ENCODE results near the gene INHA. TPM values are rescaled to one million over a fixed set of nuclear protein-coding genes. Genes with fewer than 3 reads are reported as not detected.

Gene INHA
- total RNA-seq, 1 donor from 2014 or later: not detected

DNA sequence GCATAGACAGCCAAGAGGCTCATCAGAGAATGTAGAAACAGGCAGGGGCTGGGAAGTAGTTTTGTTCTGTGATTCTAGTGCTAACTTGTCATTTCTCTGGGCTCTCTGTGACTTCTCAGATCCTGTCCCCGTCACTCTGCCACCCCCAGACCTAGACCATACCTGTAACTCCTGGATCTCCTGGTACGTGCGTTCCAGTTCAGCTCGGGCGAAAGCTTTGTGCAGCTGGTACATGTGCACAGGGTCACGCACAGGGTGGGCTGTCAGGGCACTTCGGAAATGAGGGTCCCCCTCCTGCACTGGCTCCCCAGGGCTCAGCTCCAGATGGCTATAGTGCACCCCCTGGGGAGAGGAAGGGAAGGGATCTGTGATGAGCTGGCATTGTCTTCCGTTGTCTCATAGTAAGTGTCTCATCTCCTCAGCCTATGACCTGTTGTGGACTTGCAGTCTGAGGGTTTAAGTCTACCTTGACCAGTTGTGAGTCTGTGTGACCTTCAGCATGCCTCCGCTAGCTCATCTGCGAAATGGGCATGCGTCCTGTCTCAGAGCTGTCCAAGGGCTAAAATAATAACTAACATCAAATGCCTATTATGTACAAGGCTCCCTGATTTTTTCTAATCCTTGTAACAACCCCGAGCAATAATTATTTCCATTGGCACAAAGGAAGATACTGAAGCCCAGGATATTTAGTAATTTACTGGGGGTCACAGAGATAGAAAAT lies 31.2 kb upstream of the INHA start:
- Mint-ChIP-seq H3K27ac (ENCODE audit: unreplicated experiment) (peak overlapping the region; percentile 61), H3K27me3 (ENCODE audit: unreplicated experiment) (peaks cover 24% of the 10 kb centered on the region), H3K36me3 (ENCODE audit: low read depth, unreplicated experiment) (peaks cover 11% of the 10 kb centered on the region), H3K4me1 (ENCODE audit: unreplicated experiment) (peaks cover 29% of the 10 kb centered on the region), H3K4me3 (ENCODE audit: unreplicated experiment) (peak overlapping the region; percentile 9), H3K9me3 (ENCODE audit: unreplicated experiment) (no peaks in the 10 kb centered on the region)
- DNase-seq (ENCODE audit: low spot score): no peak
- TF ChIP-seq, protein P1, sequence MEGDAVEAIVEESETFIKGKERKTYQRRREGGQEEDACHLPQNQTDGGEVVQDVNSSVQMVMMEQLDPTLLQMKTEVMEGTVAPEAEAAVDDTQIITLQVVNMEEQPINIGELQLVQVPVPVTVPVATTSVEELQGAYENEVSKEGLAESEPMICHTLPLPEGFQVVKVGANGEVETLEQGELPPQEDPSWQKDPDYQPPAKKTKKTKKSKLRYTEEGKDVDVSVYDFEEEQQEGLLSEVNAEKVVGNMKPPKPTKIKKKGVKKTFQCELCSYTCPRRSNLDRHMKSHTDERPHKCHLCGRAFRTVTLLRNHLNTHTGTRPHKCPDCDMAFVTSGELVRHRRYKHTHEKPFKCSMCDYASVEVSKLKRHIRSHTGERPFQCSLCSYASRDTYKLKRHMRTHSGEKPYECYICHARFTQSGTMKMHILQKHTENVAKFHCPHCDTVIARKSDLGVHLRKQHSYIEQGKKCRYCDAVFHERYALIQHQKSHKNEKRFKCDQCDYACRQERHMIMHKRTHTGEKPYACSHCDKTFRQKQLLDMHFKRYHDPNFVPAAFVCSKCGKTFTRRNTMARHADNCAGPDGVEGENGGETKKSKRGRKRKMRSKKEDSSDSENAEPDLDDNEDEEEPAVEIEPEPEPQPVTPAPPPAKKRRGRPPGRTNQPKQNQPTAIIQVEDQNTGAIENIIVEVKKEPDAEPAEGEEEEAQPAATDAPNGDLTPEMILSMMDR (IDR thresholded peaks at IDR 0.05; ENCODE audit: unreplicated experiment): no peak

DNA sequence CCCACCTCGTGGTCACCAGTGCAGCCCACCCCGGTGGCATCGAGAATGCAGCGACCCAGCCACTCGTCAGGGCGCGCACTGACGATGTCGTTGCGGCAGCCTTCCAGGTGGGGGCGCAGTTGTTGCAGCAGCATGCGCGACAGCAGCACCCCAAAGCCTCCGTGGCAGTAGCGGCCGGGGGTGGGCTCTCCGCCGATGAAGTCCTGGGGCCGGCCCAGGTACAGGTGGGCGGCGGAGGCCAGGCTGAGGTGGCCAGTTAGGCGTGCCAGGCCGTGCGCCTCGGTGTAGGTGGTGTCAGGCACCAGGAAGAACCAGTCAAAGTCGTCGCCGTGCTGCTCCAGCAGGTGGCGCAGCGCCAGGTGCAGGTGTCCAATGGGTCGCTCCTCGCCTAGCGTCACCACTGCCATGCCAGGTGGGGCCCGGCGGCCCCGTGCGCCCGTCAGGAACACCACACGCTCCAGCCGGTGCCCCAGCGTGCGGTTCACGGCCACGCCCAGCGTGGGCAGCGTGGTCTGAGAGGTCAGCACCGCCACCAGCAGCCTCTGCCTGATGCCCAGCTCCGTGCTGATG lies 30.4 kb upstream of the INHA start:
- TF ChIP-seq, protein P1 (IDR thresholded peaks at IDR 0.05; ENCODE audit: unreplicated experiment): peak; percentile 100
- H3K4me3 Mint-ChIP-seq (ENCODE audit: unreplicated experiment): peak overlapping the region; percentile 9
- peaks cover 17% of the 10 kb centered on the region for H3K36me3 Mint-ChIP-seq (ENCODE audit: low read depth, unreplicated experiment)
- peaks cover 31% of the 10 kb centered on the region for H3K27me3 Mint-ChIP-seq (ENCODE audit: unreplicated experiment)
- no peaks in the 10 kb centered on the region for H3K9me3 Mint-ChIP-seq (ENCODE audit: unreplicated experiment)
- peak; percentile 86 for DNase-seq (ENCODE audit: low spot score)
- H3K4me1 Mint-ChIP-seq (ENCODE audit: unreplicated experiment): peaks cover 25% of the 10 kb centered on the region
- no peak overlapping the region for H3K27ac Mint-ChIP-seq (ENCODE audit: unreplicated experiment)

DNA sequence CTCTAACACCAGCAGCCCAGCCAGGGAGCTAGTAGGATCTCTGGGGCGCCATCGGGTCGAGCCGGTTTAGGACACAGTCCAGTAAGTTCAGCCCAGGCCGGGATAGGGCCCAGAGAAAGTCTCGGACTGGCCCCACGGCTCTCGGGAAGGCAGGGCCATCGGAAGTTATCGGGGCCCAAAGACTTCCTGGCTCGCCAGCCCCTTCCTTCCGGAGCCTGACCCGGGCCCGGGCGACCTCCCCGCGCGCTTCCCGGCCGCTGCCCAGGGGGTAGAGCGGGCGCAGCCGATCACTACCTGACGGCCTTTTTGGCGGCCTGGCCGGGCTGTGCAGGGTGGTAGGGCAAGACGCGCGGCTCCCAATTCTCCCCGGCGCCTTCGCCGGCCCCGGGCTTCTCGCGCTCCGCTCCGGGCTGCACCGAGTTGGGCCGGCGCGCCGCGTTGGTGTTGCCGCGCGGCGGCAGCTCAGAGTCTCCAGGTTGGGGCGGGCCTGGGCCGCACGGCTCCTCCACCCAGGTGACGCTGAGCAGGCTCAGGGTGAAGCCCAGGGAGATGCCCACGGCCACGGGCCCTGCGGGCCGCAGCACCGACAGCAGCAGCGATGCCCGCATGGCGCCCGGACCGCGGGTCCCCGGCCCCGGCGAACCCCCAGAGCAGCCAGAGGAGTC lies 29.0 kb upstream of the INHA start:
- H3K4me1 Mint-ChIP-seq (ENCODE audit: unreplicated experiment): peaks cover 15% of the 10 kb centered on the region
- no peak overlapping the region for H3K4me3 Mint-ChIP-seq (ENCODE audit: unreplicated experiment)
- no peaks in the 10 kb centered on the region for H3K9me3 Mint-ChIP-seq (ENCODE audit: unreplicated experiment)
- peaks cover 18% of the 10 kb centered on the region for H3K36me3 Mint-ChIP-seq (ENCODE audit: low read depth, unreplicated experiment)
- peak; percentile 62 for DNase-seq (ENCODE audit: low spot score)
- TF ChIP-seq, protein P1 (IDR thresholded peaks at IDR 0.05; ENCODE audit: unreplicated experiment): no peak
- H3K27me3 Mint-ChIP-seq (ENCODE audit: unreplicated experiment): peaks cover 36% of the 10 kb centered on the region
- no peak overlapping the region for H3K27ac Mint-ChIP-seq (ENCODE audit: unreplicated experiment)

GRCh38 chr2:219543596-219544358 lies 28.3 kb upstream of the INHA start, which contains the start of the genes CHPF and TMEM198:
TSS of gene CHPF (minus strand) at chr2:219543809. CDS start at chr2:219543538, 271 bp downstream.
TSS of gene TMEM198 (plus strand) at chr2:219544028. CDS start at chr2:219544728, 700 bp downstream.
- H3K4me3 Mint-ChIP-seq (ENCODE audit: unreplicated experiment): peak within 1 kb of the TSS; percentile 81
- peak; percentile 91 for DNase-seq (ENCODE audit: low spot score)
- H3K9me3 Mint-ChIP-seq (ENCODE audit: unreplicated experiment): no peaks in the 10 kb centered on the region
- peaks cover 43% of the 10 kb centered on the region for H3K27me3 Mint-ChIP-seq (ENCODE audit: unreplicated experiment)
- peaks cover 15% of the 10 kb centered on the region for H3K4me1 Mint-ChIP-seq (ENCODE audit: unreplicated experiment)
- H3K36me3 Mint-ChIP-seq (ENCODE audit: low read depth, unreplicated experiment): peaks cover 23% of the 10 kb centered on the region
- H3K27ac Mint-ChIP-seq (ENCODE audit: unreplicated experiment): peak within 1 kb of the TSS; percentile 74
- TF ChIP-seq, protein P1 (IDR thresholded peaks at IDR 0.05; ENCODE audit: unreplicated experiment): no peak

Data from endothelial cell (in vitro differentiated cells).